Measurements from ENCODE around the gene RHOH.
"Not testable (repeated sequence)": the region's sequence is repeated elsewhere in the genome, so short reads cannot be mapped to it uniquely, and the experiment has no call there.

The RHOH gene, protein sequence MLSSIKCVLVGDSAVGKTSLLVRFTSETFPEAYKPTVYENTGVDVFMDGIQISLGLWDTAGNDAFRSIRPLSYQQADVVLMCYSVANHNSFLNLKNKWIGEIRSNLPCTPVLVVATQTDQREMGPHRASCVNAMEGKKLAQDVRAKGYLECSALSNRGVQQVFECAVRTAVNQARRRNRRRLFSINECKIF

DNA sequence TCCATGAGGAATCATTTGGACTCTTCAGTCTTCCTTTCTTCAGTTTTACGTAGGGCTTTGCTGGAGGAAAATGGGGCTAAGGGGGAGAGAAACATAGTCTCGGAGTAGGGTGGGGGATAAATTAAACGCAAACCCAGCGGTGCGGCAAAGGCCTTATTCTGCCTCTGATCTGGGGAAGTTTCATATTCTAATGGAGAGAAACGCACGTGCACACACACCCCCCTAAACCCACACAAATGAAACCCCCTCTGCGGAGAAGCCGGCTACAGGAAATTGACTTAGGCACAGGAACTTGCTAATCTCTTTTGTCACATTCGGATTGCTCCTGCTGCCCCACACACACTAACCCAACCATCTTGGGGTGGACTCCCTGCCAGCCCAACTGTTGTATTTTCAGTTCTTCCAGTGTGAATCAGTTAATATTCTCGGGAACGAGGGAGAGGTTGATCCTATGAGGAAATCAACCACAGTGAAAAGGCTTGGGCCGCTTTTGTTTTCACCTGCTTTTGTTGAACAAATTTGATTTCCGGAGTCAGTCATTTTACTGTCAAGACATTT is at the start of gene RHOH:
Gene RHOH (plus strand): TSS at position 308 of the 558 bp plus-strand sequence. CDS start 46,356 bp downstream, outside the sequence.
- H3K9ac ChIP-seq (ENCODE audit: low read length), result no peak within 1 kb of the TSS
- H3K27me3 ChIP-seq (ENCODE audit: control insufficient read depth, insufficient read depth, low read length), result no peaks in the 10 kb centered on the region
- H3K36me3 ChIP-seq (ENCODE audit: control insufficient read depth, insufficient read depth, low read length), result no peaks in the 10 kb centered on the region
- peaks cover 41% of the 10 kb centered on the region for H3K4me1 ChIP-seq (ENCODE audit: control insufficient read depth, insufficient read depth, low read length)
- H3K27ac ChIP-seq (ENCODE audit: low read depth, low read length), result peak within 1 kb of the TSS; percentile 47; the same call in 1 of the 2 replicates
- H3K4me3 ChIP-seq (ENCODE audit: low read depth, low read length), result peak within 1 kb of the TSS; percentile 16; the same call in 1 of the 2 replicates
- H3K9me3 ChIP-seq (ENCODE audit: control insufficient read depth, insufficient read depth, low read depth, low read length), result no peaks in the 10 kb centered on the region

DNA sequence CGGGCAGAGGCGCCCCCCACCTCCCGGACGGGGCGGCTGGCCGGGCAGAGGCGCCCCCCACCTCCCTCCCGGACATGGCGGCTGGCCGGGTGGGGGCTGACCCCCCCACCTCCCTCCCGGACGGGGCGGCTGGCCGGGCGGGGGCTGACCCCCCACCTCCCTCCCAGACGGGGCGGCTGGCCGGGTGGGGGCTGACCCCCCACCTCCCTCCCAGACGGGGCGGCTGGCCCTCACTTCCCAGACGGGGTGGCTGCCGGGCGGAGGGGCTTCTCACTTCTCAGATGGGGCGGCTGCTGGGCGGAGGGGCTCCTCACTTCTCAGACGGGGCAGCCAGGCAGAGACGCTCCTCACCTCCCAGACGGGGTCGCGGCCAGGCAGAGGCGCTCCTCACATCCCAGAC is 49.3 kb upstream of the RHOH start:
- not testable (repeated sequence) for H3K4me3 ChIP-seq (ENCODE audit: low read depth, low read length); H3K27ac ChIP-seq (ENCODE audit: low read depth, low read length); H3K4me1 ChIP-seq (ENCODE audit: control insufficient read depth, insufficient read depth, low read length); H3K27me3 ChIP-seq (ENCODE audit: control insufficient read depth, insufficient read depth, low read length); H3K9ac ChIP-seq (ENCODE audit: low read length)
- peaks cover 13% of the 10 kb centered on the region; the same call in 1 of the 2 replicates for H3K9me3 ChIP-seq (ENCODE audit: control insufficient read depth, insufficient read depth, low read depth, low read length)
- peaks cover 48% of the 10 kb centered on the region for H3K36me3 ChIP-seq (ENCODE audit: control insufficient read depth, insufficient read depth, low read length)

DNA sequence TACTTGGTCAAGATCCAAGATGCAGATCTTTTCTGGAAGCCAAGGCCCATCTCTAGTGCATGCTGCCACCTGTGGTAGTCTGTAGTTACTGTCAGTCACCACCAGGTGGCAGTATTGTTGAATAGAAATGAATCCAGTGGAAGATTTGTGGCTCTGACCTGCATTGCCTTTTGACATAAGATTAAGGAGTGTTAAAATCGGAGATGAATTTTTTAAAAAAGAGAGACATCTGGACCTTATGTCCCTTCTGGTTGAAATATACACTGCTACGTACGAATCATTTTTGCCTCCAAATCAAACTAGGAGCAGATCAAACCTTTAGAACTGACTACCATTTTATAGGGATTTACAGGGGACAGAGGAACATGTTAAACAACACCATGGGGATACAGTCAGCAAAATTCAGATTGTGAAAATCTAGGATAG is 46.9 kb upstream of the RHOH start:
- no peak overlapping the region for H3K27ac ChIP-seq (ENCODE audit: low read depth, low read length)
- no peaks in the 10 kb centered on the region for H3K4me1 ChIP-seq (ENCODE audit: control insufficient read depth, insufficient read depth, low read length)
- H3K9me3 ChIP-seq (ENCODE audit: control insufficient read depth, insufficient read depth, low read depth, low read length), result peaks cover 13% of the 10 kb centered on the region; the same call in 1 of the 2 replicates
- H3K4me3 ChIP-seq (ENCODE audit: low read depth, low read length), result no peak overlapping the region
- peaks cover 31% of the 10 kb centered on the region for H3K36me3 ChIP-seq (ENCODE audit: control insufficient read depth, insufficient read depth, low read length)
- H3K9ac ChIP-seq (ENCODE audit: low read length), result no peak overlapping the region
- H3K27me3 ChIP-seq (ENCODE audit: control insufficient read depth, insufficient read depth, low read length), result no peaks in the 10 kb centered on the region

DNA sequence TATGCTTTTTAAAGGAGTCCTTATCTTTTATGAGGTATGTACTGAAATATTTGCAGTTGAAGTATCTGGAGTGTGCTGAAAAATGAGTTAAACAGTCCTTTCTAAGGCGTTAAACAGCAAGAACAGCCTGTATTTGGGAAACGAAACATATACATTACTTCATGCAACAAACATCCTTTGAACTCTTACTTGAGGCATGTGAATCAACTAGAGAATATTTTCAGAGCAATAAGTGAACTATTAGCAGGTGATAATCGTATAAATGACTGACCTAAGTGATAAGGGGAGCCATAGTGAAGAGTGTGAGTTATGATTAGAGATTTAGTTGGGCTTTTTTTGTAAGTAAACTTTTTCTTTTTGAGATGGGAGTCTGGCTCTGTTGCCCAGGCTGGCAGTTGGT is 45.9 kb upstream of the RHOH start:
- Histone ChIP-seq H3K27me3 (ENCODE audit: control insufficient read depth, insufficient read depth, low read length) (no peaks in the 10 kb centered on the region), H3K4me3 (ENCODE audit: low read depth, low read length) (no peak overlapping the region), H3K9ac (ENCODE audit: low read length) (no peak overlapping the region), H3K27ac (ENCODE audit: low read depth, low read length) (no peak overlapping the region), H3K36me3 (ENCODE audit: control insufficient read depth, insufficient read depth, low read length) (peaks cover 25% of the 10 kb centered on the region), H3K9me3 (ENCODE audit: control insufficient read depth, insufficient read depth, low read depth, low read length) (peaks cover 13% of the 10 kb centered on the region; the same call in 1 of the 2 replicates), H3K4me1 (ENCODE audit: control insufficient read depth, insufficient read depth, low read length) (no peaks in the 10 kb centered on the region)

DNA sequence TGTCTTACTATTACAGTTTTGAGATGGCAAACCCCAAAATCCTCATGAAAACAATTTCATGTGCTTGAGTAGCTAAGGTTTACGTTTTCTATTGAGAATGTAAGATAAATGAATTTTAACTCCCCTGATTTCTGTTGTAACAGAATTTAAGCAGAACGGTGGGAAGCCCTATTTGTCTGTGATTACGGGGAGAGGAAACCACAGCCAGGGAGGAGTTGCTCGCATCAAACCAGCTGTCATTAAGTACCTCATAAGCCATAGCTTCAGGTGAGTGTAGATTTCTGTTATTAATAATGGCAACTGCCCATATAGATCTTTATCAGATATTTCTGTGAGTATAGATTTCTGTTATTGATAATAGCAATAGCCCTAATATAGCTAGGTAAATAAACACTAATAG is 44.2 kb upstream of the RHOH start:
- no peaks in the 10 kb centered on the region for H3K4me1 ChIP-seq (ENCODE audit: control insufficient read depth, insufficient read depth, low read length)
- no peak overlapping the region for H3K9ac ChIP-seq (ENCODE audit: low read length)
- H3K4me3 ChIP-seq (ENCODE audit: low read depth, low read length), result no peak overlapping the region

DNA sequence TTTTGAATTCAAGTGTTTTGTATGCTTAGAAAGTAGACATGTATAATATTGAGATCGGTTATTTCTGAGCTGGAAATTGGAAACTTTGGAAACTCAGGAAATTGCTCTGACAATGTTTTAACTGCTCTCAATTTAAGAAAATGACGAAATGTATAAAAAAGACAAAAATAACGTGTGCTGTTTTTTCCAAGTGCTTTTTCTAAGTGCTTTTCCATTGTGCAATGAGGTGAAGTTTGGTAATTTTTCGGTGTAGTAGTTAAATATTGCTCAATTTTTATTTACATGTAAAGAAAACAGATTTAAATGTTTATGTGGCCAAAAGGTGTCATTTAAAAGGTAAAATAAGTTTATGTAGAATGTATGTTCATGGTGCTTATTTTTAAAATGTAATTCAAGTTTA is 39.4 kb upstream of the RHOH start:
- H3K27ac ChIP-seq (ENCODE audit: low read depth, low read length), result no peak overlapping the region
- H3K36me3 ChIP-seq (ENCODE audit: control insufficient read depth, insufficient read depth, low read length), result peaks cover 7% of the 10 kb centered on the region; the same call in 1 of the 2 replicates
- no peaks in the 10 kb centered on the region for H3K4me1 ChIP-seq (ENCODE audit: control insufficient read depth, insufficient read depth, low read length)
- H3K9me3 ChIP-seq (ENCODE audit: control insufficient read depth, insufficient read depth, low read depth, low read length), result no peaks in the 10 kb centered on the region
- H3K9ac ChIP-seq (ENCODE audit: low read length), result no peak overlapping the region
- no peaks in the 10 kb centered on the region for H3K27me3 ChIP-seq (ENCODE audit: control insufficient read depth, insufficient read depth, low read length)
- no peak overlapping the region for H3K4me3 ChIP-seq (ENCODE audit: low read depth, low read length)

More for the DNA sequence above, 44.2 kb upstream of the RHOH start:
- H3K27ac ChIP-seq (ENCODE audit: low read depth, low read length), result no peak overlapping the region
- H3K27me3 ChIP-seq (ENCODE audit: control insufficient read depth, insufficient read depth, low read length), result no peaks in the 10 kb centered on the region
- peaks cover 13% of the 10 kb centered on the region; the same call in 1 of the 2 replicates for H3K9me3 ChIP-seq (ENCODE audit: control insufficient read depth, insufficient read depth, low read depth, low read length)
- peaks cover 18% of the 10 kb centered on the region for H3K36me3 ChIP-seq (ENCODE audit: control insufficient read depth, insufficient read depth, low read length)

DNA sequence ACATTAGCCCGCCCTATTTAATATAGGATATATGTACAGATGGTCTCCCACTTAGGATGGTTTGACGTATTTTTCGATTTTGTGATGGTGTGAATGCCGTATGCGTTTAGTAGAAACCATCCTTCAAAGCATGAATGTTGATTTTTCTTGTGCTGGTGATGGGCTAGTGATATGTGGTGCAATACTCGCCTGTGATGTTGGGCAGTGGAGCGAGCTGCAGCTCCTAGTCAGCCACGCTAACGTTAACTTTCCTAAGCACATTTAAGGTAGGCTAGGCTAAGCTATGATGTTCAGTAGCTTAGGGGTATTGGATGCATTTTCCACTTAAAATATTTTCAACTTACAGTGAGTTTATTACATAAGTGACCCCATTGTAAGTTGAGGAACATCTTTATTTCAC is 36.6 kb upstream of the RHOH start:
- Histone ChIP-seq H3K4me1 (ENCODE audit: control insufficient read depth, insufficient read depth, low read length) (no peaks in the 10 kb centered on the region), H3K27ac (ENCODE audit: low read depth, low read length) (no peak overlapping the region), H3K27me3 (ENCODE audit: control insufficient read depth, insufficient read depth, low read length) (no peaks in the 10 kb centered on the region), H3K9me3 (ENCODE audit: control insufficient read depth, insufficient read depth, low read depth, low read length) (no peaks in the 10 kb centered on the region), H3K4me3 (ENCODE audit: low read depth, low read length) (no peak overlapping the region), H3K9ac (ENCODE audit: low read length) (no peak overlapping the region), H3K36me3 (ENCODE audit: control insufficient read depth, insufficient read depth, low read length) (no peaks in the 10 kb centered on the region)

DNA sequence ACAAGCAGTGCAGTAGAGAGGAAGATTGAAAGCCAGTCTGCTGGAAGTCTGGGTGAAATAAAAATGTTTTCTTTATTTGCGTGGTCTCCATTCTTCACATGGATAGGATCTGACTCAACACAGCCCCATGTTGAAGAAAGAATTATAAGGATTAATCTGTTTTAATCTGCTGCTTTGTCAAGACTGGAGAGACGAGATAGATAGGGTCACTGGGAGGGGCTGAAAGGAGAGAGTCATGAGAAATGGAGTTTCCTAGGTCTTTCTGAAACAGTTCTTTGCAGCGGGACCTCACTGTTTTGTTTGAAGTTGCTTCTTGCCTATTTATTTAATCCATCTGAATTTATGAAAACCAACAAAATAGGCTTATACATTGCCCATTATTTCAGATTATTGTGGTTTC is 32.4 kb upstream of the RHOH start:
- no peak overlapping the region for H3K4me3 ChIP-seq (ENCODE audit: low read depth, low read length)
- no peak overlapping the region for H3K27ac ChIP-seq (ENCODE audit: low read depth, low read length)
- no peaks in the 10 kb centered on the region for H3K27me3 ChIP-seq (ENCODE audit: control insufficient read depth, insufficient read depth, low read length)
- no peak overlapping the region for H3K9ac ChIP-seq (ENCODE audit: low read length)
- H3K36me3 ChIP-seq (ENCODE audit: control insufficient read depth, insufficient read depth, low read length), result no peaks in the 10 kb centered on the region
- peaks cover 3% of the 10 kb centered on the region; the same call in 1 of the 2 replicates for H3K9me3 ChIP-seq (ENCODE audit: control insufficient read depth, insufficient read depth, low read depth, low read length)
- H3K4me1 ChIP-seq (ENCODE audit: control insufficient read depth, insufficient read depth, low read length), result peaks cover 5% of the 10 kb centered on the region; the same call in 1 of the 2 replicates

DNA sequence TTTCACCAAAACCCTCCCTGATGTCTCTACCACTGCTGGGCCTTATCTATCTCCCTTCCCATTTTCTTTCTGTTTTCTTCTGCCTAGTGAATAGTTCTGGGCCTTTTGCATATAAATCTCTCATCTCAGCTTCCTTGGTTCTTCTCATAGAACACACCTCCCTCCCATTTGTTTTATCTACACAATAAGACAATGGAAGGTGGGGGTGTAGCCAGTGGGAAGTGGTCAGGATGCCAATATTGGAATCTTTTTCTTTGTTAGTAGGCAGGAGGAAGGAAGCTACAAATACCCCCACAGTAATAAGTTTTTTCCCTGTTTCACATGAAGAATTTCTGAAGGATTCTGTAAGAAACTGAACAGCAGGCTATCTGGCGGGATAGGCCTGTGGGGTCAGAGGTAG is 30.9 kb upstream of the RHOH start:
- Histone ChIP-seq H3K4me1 (ENCODE audit: control insufficient read depth, insufficient read depth, low read length) (peaks cover 5% of the 10 kb centered on the region; the same call in 1 of the 2 replicates), H3K9me3 (ENCODE audit: control insufficient read depth, insufficient read depth, low read depth, low read length) (peaks cover 3% of the 10 kb centered on the region; the same call in 1 of the 2 replicates), H3K27me3 (ENCODE audit: control insufficient read depth, insufficient read depth, low read length) (no peaks in the 10 kb centered on the region), H3K36me3 (ENCODE audit: control insufficient read depth, insufficient read depth, low read length) (no peaks in the 10 kb centered on the region), H3K27ac (ENCODE audit: low read depth, low read length) (no peak overlapping the region), H3K9ac (ENCODE audit: low read length) (no peak overlapping the region), H3K4me3 (ENCODE audit: low read depth, low read length) (no peak overlapping the region)

DNA sequence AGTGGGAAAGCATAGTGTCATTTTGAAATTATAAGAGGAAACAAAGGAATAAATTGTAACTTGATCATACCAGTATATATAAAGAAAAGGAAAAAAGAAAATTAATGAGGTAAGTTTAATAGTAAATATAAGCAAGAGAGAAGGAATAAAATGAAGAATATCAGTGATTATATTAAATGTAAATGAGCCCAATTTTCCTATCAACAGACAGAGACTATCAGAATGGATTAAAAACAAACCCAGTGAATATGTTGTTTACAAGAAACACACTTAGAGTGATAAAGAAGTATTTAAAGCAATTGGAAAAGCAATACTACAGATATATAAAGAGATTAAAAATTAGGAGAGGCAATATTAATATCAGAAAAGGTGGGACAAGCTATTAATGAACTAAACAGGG is 28.8 kb upstream of the RHOH start:
- Histone ChIP-seq H3K27ac (ENCODE audit: low read depth, low read length) (no peak overlapping the region), H3K36me3 (ENCODE audit: control insufficient read depth, insufficient read depth, low read length) (no peaks in the 10 kb centered on the region), H3K9ac (ENCODE audit: low read length) (no peak overlapping the region), H3K4me3 (ENCODE audit: low read depth, low read length) (no peak overlapping the region), H3K9me3 (ENCODE audit: control insufficient read depth, insufficient read depth, low read depth, low read length) (peaks cover 3% of the 10 kb centered on the region; the same call in 1 of the 2 replicates), H3K4me1 (ENCODE audit: control insufficient read depth, insufficient read depth, low read length) (peaks cover 5% of the 10 kb centered on the region; the same call in 1 of the 2 replicates), H3K27me3 (ENCODE audit: control insufficient read depth, insufficient read depth, low read length) (no peaks in the 10 kb centered on the region)

DNA sequence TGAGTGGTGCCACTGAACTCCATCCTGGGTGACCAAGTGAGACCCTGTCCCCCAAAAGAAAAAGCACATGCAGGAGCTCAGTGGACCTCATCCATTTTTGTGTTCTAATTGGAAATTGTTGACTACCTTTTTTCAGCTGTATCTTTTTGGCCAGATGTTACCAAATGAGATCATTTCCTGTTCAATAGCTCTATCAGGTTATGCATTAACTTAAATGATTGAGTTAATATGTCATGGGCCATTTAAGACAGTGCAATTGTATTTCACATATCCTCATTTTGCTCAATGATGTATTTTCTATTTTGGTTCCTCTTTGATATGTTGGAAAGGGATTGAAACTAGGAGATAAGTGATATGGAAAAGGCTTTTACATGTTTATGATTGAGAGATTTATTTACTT is 26.2 kb upstream of the RHOH start:
- no peak overlapping the region for H3K9ac ChIP-seq (ENCODE audit: low read length)
- no peaks in the 10 kb centered on the region for H3K36me3 ChIP-seq (ENCODE audit: control insufficient read depth, insufficient read depth, low read length)
- no peaks in the 10 kb centered on the region for H3K27me3 ChIP-seq (ENCODE audit: control insufficient read depth, insufficient read depth, low read length)
- peaks cover 4% of the 10 kb centered on the region; the same call in 1 of the 2 replicates for H3K4me1 ChIP-seq (ENCODE audit: control insufficient read depth, insufficient read depth, low read length)
- H3K4me3 ChIP-seq (ENCODE audit: low read depth, low read length), result no peak overlapping the region
- peaks cover 3% of the 10 kb centered on the region; the same call in 1 of the 2 replicates for H3K9me3 ChIP-seq (ENCODE audit: control insufficient read depth, insufficient read depth, low read depth, low read length)
- no peak overlapping the region for H3K27ac ChIP-seq (ENCODE audit: low read depth, low read length)

All from HUES6 (cell line).